ENCODE measurements around the gene PDIA6.
A peak's percentile ranks its signal among the peaks of the same experiment; 100 is the strongest.

Gene PDIA6

GRCh38 chr2:10833021-10833420 is 20.4 kb upstream of the PDIA6 start:
- H3K4me3 ChIP-seq (replicated peaks in 1 of 2; ENCODE audit: low read depth in 2 of 2, low read length in 2 of 2), result no peak overlapping the region
- TF ChIP-seq CTCF (IDR thresholded peaks at IDR 0.05; ENCODE audit: low read depth, low read length), result no peak
- DNase-seq (ENCODE audit: low read depth in 2 of 2), result no peak

- TF ChIP-seq CTCF (IDR thresholded peaks at IDR 0.05; ENCODE audit: low read depth, low read length), result peak; percentile 96
- H3K4me3 ChIP-seq (replicated peaks in 1 of 2; ENCODE audit: low read depth in 2 of 2, low read length in 2 of 2), result no peak overlapping the region
- DNase-seq (ENCODE audit: low read depth in 2 of 2), result peak; percentile 79 to 83
Observed at GRCh38 chr2:10832203-10832936, 19.8 kb upstream of the PDIA6 start.

- DNase-seq (ENCODE audit: low read depth in 2 of 2), result no peak
- H3K4me3 ChIP-seq (replicated peaks in 1 of 2; ENCODE audit: low read depth in 2 of 2, low read length in 2 of 2), result no peak overlapping the region
- no peak for TF ChIP-seq CTCF (IDR thresholded peaks at IDR 0.05; ENCODE audit: low read depth, low read length)
Observed at GRCh38 chr2:10831400-10831985, 18.9 kb upstream of the PDIA6 start.

GRCh38 chr2:10830641-10831399 is 18.2 kb upstream of the PDIA6 start:
- H3K4me3 ChIP-seq (replicated peaks in 1 of 2; ENCODE audit: low read depth in 2 of 2, low read length in 2 of 2), result no peak overlapping the region
- DNase-seq (ENCODE audit: low read depth in 2 of 2), result no peak
- TF ChIP-seq CTCF (IDR thresholded peaks at IDR 0.05; ENCODE audit: low read depth, low read length), result no peak

- no peak for DNase-seq (ENCODE audit: low read depth in 2 of 2)
- no peak for TF ChIP-seq CTCF (IDR thresholded peaks at IDR 0.05; ENCODE audit: low read depth, low read length)
Observed at GRCh38 chr2:10830203-10830602, 17.6 kb upstream of the PDIA6 start.

GRCh38 chr2:10829299-10829698 is 16.7 kb upstream of the PDIA6 start:
- DNase-seq (ENCODE audit: low read depth in 2 of 2), result no peak
- no peak overlapping the region for H3K4me3 ChIP-seq (replicated peaks in 1 of 2; ENCODE audit: low read depth in 2 of 2, low read length in 2 of 2)
- TF ChIP-seq CTCF (IDR thresholded peaks at IDR 0.05; ENCODE audit: low read depth, low read length), result no peak

More at GRCh38 chr2:10830203-10830602, 17.6 kb upstream of the PDIA6 start:
- no peak overlapping the region for H3K4me3 ChIP-seq (replicated peaks in 1 of 2; ENCODE audit: low read depth in 2 of 2, low read length in 2 of 2)

Measured in cardiac fibroblast (primary cell).